ENCODE data around the gene KLHDC8B. TPM values are rescaled to one million over a fixed set of nuclear protein-coding genes. Genes with fewer than 3 reads are reported as not detected.

The KLHDC8B gene
- total and polyA plus RNA-seq, 9 of the 15 experiments (the other 6 are each of a cell fraction or from before 2014, with no cell fraction given) = 6.9 to 34.8 (median 25.2) TPM

DNA sequence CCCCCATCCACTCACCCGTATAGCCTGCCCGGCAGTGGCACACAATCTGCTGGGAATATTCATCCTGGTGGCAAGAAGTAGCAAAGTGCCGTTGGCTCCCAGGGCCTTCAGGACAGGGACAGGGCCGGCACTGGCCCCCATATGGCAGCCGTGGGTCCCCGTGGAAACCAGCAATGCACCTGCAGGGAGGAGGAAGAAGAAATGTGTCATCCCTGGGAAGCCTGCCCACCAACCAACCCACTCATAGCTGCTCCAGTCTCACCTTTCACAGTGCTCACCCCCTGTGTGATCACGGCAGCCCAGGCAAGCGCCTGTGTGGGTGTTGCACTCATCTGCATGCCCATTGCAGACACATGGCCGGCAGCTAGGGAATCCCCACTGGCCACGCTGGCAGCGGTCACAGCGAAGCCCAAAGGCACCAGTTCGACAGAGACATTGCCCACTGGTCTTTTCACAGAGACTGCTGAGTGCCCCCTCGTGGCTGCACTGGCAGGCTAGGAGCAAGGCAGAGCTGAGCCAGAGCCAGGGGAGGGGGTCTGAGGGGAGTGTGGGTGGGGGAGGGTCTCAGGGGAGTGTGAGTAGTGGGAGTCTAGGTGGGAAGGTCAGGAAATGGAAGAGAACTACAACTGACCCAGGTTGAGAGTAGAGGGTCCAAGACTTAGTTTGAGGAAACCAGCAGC is 46.3 kb upstream of the KLHDC8B start (continued):
- TF ChIP-seq, protein P1, sequence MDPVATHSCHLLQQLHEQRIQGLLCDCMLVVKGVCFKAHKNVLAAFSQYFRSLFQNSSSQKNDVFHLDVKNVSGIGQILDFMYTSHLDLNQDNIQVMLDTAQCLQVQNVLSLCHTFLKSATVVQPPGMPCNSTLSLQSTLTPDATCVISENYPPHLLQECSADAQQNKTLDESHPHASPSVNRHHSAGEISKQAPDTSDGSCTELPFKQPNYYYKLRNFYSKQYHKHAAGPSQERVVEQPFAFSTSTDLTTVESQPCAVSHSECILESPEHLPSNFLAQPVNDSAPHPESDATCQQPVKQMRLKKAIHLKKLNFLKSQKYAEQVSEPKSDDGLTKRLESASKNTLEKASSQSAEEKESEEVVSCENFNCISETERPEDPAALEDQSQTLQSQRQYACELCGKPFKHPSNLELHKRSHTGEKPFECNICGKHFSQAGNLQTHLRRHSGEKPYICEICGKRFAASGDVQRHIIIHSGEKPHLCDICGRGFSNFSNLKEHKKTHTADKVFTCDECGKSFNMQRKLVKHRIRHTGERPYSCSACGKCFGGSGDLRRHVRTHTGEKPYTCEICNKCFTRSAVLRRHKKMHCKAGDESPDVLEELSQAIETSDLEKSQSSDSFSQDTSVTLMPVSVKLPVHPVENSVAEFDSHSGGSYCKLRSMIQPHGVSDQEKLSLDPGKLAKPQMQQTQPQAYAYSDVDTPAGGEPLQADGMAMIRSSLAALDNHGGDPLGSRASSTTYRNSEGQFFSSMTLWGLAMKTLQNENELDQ (CRISPR knock-in tag; IDR thresholded peaks at IDR 0.05; ENCODE audit: borderline replicate concordance) = no peak
- TF ChIP-seq, protein P2, sequence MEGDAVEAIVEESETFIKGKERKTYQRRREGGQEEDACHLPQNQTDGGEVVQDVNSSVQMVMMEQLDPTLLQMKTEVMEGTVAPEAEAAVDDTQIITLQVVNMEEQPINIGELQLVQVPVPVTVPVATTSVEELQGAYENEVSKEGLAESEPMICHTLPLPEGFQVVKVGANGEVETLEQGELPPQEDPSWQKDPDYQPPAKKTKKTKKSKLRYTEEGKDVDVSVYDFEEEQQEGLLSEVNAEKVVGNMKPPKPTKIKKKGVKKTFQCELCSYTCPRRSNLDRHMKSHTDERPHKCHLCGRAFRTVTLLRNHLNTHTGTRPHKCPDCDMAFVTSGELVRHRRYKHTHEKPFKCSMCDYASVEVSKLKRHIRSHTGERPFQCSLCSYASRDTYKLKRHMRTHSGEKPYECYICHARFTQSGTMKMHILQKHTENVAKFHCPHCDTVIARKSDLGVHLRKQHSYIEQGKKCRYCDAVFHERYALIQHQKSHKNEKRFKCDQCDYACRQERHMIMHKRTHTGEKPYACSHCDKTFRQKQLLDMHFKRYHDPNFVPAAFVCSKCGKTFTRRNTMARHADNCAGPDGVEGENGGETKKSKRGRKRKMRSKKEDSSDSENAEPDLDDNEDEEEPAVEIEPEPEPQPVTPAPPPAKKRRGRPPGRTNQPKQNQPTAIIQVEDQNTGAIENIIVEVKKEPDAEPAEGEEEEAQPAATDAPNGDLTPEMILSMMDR (IDR thresholded peaks at IDR 0.05 in 2 of 3, conservative IDR thresholded peaks at IDR 0.05 in 1 of 3; ENCODE audit: insufficient read depth in 2 of 3, low read depth in 1 of 3, low read length in 3 of 3) = peak in 1 of 3 experiments; percentile 39; a peak in 2 of 6 replicates
- no peak for TF ChIP-seq KDM1A (IDR thresholded peaks at IDR 0.05)
- TF ChIP-seq CCAR2 (IDR thresholded peaks at IDR 0.05; ENCODE audit: low read depth, low read length) = no peak
- TF ChIP-seq, protein P3, sequence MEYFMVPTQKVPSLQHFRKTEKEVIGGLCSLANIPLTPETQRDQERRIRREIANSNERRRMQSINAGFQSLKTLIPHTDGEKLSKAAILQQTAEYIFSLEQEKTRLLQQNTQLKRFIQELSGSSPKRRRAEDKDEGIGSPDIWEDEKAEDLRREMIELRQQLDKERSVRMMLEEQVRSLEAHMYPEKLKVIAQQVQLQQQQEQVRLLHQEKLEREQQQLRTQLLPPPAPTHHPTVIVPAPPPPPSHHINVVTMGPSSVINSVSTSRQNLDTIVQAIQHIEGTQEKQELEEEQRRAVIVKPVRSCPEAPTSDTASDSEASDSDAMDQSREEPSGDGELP (CRISPR knock-in tag; IDR thresholded peaks at IDR 0.05; ENCODE audit: borderline replicate concordance) = no peak

Measured in K562 (cell line).